K562 (cell line): ENCODE measurements around the gene B9D2. TPM values are rescaled to one million over a fixed set of nuclear protein-coding genes. Genes with fewer than 3 reads are reported as not detected.

Experiments used
- ARID2 ChIP-seq: fragments of 450-650 bp; IDR thresholded peaks from 2 replicates; pipeline ENCODE4 v1.6.1; 2017; ENCODE audit warnings: antibody characterized with exemption, mild to moderate bottlenecking
- CBX3 ChIP-seq, 2 experiments: IDR thresholded peaks; 1 replicate in 1 of 2; 2 replicates in 1 of 2; pipeline ENCODE4 v1.6.1; 2012; ENCODE audit warnings: inconsistent platforms in 2 of 2, low read length in 2 of 2, borderline replicate concordance in 1 of 2, control low read depth in 1 of 2
- COPS2 ChIP-seq: fragments of 450-650 bp; conservative IDR thresholded peaks from 2 replicates; pipeline ENCODE4 v1.6.1; 2016; ENCODE audit warnings: mild to moderate bottlenecking, moderate library complexity
- EP400 ChIP-seq: fragments of 450-650 bp; IDR thresholded peaks from 2 replicates; pipeline ENCODE4 v1.6.1; 2017; ENCODE audit warnings: antibody characterized with exemption, mild to moderate bottlenecking, moderate library complexity
- GTF2E2 ChIP-seq: fragments of 200-800 bp; sonication (Bioruptor generic); IDR thresholded peaks from 2 replicates; pipeline ENCODE4 v1.6.1; 2016; ENCODE audit warnings: missing genetic modification characterization, missing compliant biosample characterization
- HMGN3 ChIP-seq: IDR thresholded peaks from 2 replicates; pipeline ENCODE4 v1.6.1; 2011; ENCODE audit warnings: borderline replicate concordance, low read depth, mild to moderate bottlenecking, mixed read lengths, low read length; ENCODE audit not compliant: insufficient read length; ENCODE audit errors: extremely low read depth
- ID3 ChIP-seq, 2 experiments: fragments of 250-450 bp in 1 of 2; fragments of 450-650 bp in 1 of 2; sonication (Bioruptor Pico) in 1 of 2; IDR thresholded peaks; 2 replicates each; pipeline versions ENCODE4 v1.6.1 to v1.8.0; 2016 to 2021; ENCODE audit warnings: mild to moderate bottlenecking in 2 of 2, moderate library complexity in 2 of 2, missing compliant biosample characterization in 1 of 2, missing genetic modification characterization in 1 of 2
- JUND ChIP-seq, 2 experiments: IDR thresholded peaks; 2 replicates in 1 of 2; 3 replicates in 1 of 2; pipeline ENCODE4 v1.6.1; 2011; ENCODE audit warnings: borderline replicate concordance in 2 of 2, low read depth in 2 of 2, low read length in 2 of 2, improper control_type of control experiment in 1 of 2, missing biosample characterization in 1 of 2, missing genetic modification characterization in 1 of 2, missing genetic modification reagents in 1 of 2
- NRF1 ChIP-seq, 2 experiments: fragments of 450-650 bp; IDR thresholded peaks in 1 of 2; conservative IDR thresholded peaks in 1 of 2; 2 replicates each; pipeline ENCODE4 v1.6.1; 2014; ENCODE audit warnings: mild to moderate bottlenecking in 2 of 2
- TAL1 ChIP-seq: fragments of 450-650 bp; IDR thresholded peaks from 2 replicates; pipeline ENCODE4 v1.6.1; 2016; ENCODE audit warnings: mild to moderate bottlenecking
- TFAP4 ChIP-seq: sonication (generic); formaldehyde crosslinking; IDR thresholded peaks from 2 replicates; pipeline ENCODE4 v1.8.0; 2022; ENCODE audit warnings: missing genetic modification reagents, mild to moderate bottlenecking, moderate library complexity, borderline replicate concordance
- TFE3 ChIP-seq: fragments of 450-650 bp; formaldehyde crosslinking; IDR thresholded peaks from 2 replicates; pipeline ENCODE4 v1.4.0; 2020; ENCODE audit warnings: mild to moderate bottlenecking, mixed read lengths
- ZNF184 ChIP-seq: sonication (generic); formaldehyde crosslinking; IDR thresholded peaks from 2 replicates; pipeline ENCODE4 v1.5.0; 2020; ENCODE audit warnings: missing genetic modification reagents
- ZNF253 ChIP-seq: fragments of 250-450 bp; sonication (Bioruptor Pico); conservative IDR thresholded peaks from 2 replicates; pipeline ENCODE4 v1.6.1; 2021; ENCODE audit warnings: mild to moderate bottlenecking
- ZNF76 ChIP-seq: fragments of 250-450 bp; sonication (Bioruptor Pico); IDR thresholded peaks from 2 replicates; pipeline ENCODE4 v1.4.0; 2020; ENCODE audit warnings: mild to moderate bottlenecking, moderate library complexity, borderline replicate concordance
- polyA plus RNA-seq, 8 experiments: library from polyadenylated mRNA; depleted of rRNA in 4 of 8; stranded (reverse) in 5 of 8; unstranded in 3 of 8; fragments of >200 nt; fragmentation: Nextera tagmentation in 2 of 8; fragmentation: Illumina TruSeq in 1 of 8; extraction: Ambion mirVana in 2 of 8; extraction: Trizol in 1 of 8; gene quantifications; 2 replicates each; pipeline versions ENCODE4 v1.2.1 to v1.2.3, GENCODE V29; 2011 to 2014; ENCODE audit warnings: inconsistent platforms in 1 of 8, missing spikeins in 1 of 8
- total RNA-seq, 7 experiments: library from RNA; depleted of rRNA in 6 of 7; stranded (reverse); fragments of >200 nt in 6 of 7; fragmentation: Illumina TruSeq in 2 of 7; extraction: Trizol in 2 of 7; gene quantifications; 2 replicates each; pipeline versions ENCODE4 v1.2.1 to v1.2.3, GENCODE V29; 2011 to 2021; ENCODE audit warnings: low replicate concordance in 1 of 7
- TF ChIP-seq, protein P1 (sequence below), 2 experiments: IDR thresholded peaks; 2 replicates each; pipeline ENCODE4 v1.6.1; 2011; ENCODE audit warnings: borderline replicate concordance in 1 of 2, control low read depth in 1 of 2, low read depth in 1 of 2, low read length in 1 of 2, mild to moderate bottlenecking in 1 of 2, mixed read lengths in 1 of 2, moderate library complexity in 1 of 2; ENCODE audit not compliant: insufficient read depth in 1 of 2, insufficient read length in 1 of 2, poor library complexity in 1 of 2, severe bottlenecking in 1 of 2; ENCODE audit errors: extremely low read depth in 1 of 2
- TF ChIP-seq, protein P2 (sequence below): fragments of 250-450 bp; sonication (Bioruptor Pico); IDR thresholded peaks from 2 replicates; pipeline ENCODE4 v1.5.0; 2020; ENCODE audit warnings: mild to moderate bottlenecking
- TF ChIP-seq, protein P3 (sequence below): fragments of 250-450 bp; sonication (Bioruptor Pico); IDR thresholded peaks from 2 replicates; pipeline ENCODE4 v1.4.0; 2020

B9D2 gene
- total and polyA plus RNA-seq, 9 of the 15 experiments (the other 6 are each of a cell fraction or from before 2014, with no cell fraction given): 0.83 to 6.9 (median 2.8) TPM

- TF ChIP-seq ARID2 (no peak), ZNF253 (no peak), GTF2E2 (tag) (peak; percentile 93), ID3 (CRISPR knock-in tag; IDR thresholded peaks at IDR 0.05) (no peak), ID3 (tag; IDR thresholded peaks at IDR 0.05) (peak; percentile 91), TFAP4 (peak; percentile 84), ZNF184 (no peak), TFE3 (no peak), CBX3 (IDR thresholded peaks at IDR 0.05; ENCODE audit: borderline replicate concordance in 1 of 2, low read length in 2 of 2) (0 out of 3 replicates have a peak, but pooled peaks of 1 of the 2 experiments have one; percentile 81), COPS2 (no peak), NRF1 (conservative IDR thresholded peaks at IDR 0.05 in 1 of 2, IDR thresholded peaks at IDR 0.05 in 1 of 2) (peak; percentile 96 to 97), HMGN3 (peak; percentile 97), ZNF76 (no peak), TAL1 (no peak), EP400 (peak; percentile 98), JUND (IDR thresholded peaks at IDR 0.05; ENCODE audit: borderline replicate concordance, low read depth, low read length) (peak; percentile 54; the same call in 1 of the 2 replicates), JUND (tag; IDR thresholded peaks at IDR 0.05; ENCODE audit: borderline replicate concordance, low read depth, low read length) (no peak)
- TF ChIP-seq, protein P1, sequence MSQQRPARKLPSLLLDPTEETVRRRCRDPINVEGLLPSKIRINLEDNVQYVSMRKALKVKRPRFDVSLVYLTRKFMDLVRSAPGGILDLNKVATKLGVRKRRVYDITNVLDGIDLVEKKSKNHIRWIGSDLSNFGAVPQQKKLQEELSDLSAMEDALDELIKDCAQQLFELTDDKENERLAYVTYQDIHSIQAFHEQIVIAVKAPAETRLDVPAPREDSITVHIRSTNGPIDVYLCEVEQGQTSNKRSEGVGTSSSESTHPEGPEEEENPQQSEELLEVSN (IDR thresholded peaks at IDR 0.05; ENCODE audit: borderline replicate concordance in 1 of 2, extremely low read depth in 1 of 2, insufficient read depth in 1 of 2, insufficient read length in 1 of 2, low read depth in 1 of 2, low read length in 1 of 2, poor library complexity in 1 of 2, severe bottlenecking in 1 of 2): peak; percentile 51 to 60
- TF ChIP-seq, protein P2, sequence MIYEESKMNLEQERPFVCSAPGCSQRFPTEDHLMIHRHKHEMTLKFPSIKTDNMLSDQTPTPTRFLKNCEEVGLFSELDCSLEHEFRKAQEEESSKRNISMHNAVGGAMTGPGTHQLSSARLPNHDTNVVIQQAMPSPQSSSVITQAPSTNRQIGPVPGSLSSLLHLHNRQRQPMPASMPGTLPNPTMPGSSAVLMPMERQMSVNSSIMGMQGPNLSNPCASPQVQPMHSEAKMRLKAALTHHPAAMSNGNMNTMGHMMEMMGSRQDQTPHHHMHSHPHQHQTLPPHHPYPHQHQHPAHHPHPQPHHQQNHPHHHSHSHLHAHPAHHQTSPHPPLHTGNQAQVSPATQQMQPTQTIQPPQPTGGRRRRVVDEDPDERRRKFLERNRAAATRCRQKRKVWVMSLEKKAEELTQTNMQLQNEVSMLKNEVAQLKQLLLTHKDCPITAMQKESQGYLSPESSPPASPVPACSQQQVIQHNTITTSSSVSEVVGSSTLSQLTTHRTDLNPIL (CRISPR knock-in tag): no peak
- TF ChIP-seq, protein P3, sequence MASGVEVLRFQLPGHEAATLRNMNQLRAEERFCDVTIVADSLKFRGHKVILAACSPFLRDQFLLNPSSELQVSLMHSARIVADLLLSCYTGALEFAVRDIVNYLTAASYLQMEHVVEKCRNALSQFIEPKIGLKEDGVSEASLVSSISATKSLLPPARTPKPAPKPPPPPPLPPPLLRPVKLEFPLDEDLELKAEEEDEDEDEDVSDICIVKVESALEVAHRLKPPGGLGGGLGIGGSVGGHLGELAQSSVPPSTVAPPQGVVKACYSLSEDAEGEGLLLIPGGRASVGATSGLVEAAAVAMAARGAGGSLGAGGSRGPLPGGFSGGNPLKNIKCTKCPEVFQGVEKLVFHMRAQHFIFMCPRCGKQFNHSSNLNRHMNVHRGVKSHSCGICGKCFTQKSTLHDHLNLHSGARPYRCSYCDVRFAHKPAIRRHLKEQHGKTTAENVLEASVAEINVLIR (CRISPR knock-in tag): no peak
Observed at GRCh38 chr19:41310033-41310831, 53.7 kb downstream of the B9D2 start, which contains the start of gene CCDC97 (continued).
